Measurements from ENCODE around the gene SPHK2.

The SPHK2 gene

GRCh38 chr19:48635966-48636858, 16.9 kb downstream of the SPHK2 start (continued):
- TF ChIP-seq TRIM28 (IDR thresholded peaks at IDR 0.05; ENCODE audit: borderline replicate concordance, low read length) (no peak), ZNF169 (tag by site-specific recombination; IDR thresholded peaks at IDR 0.05) (no peak), ZNF692 (tag by site-specific recombination; IDR thresholded peaks at IDR 0.05) (no peak), YY1 (tag by site-specific recombination; IDR thresholded peaks at IDR 0.05) (no peak), ZNF362 (tag by site-specific recombination; IDR thresholded peaks at IDR 0.05) (no peak), ZNF211 (tag by site-specific recombination; IDR thresholded peaks at IDR 0.05; ENCODE audit: low read depth) (no peak), ZNF530 (tag by site-specific recombination; IDR thresholded peaks at IDR 0.05; ENCODE audit: low read depth) (no peak), TSHZ1 (tag by site-specific recombination; IDR thresholded peaks at IDR 0.05; ENCODE audit: borderline replicate concordance) (no peak), ZNF473 (tag by site-specific recombination; IDR thresholded peaks at IDR 0.05) (no peak), ZNF335 (tag by site-specific recombination; conservative IDR thresholded peaks at IDR 0.05) (peak; percentile 31; the same call in 1 of the 2 replicates), KLF10 (tag by site-specific recombination; IDR thresholded peaks at IDR 0.05) (0 out of 2 replicates have a peak, but pooled peaks have one; percentile 15), ZNF280C (tag by site-specific recombination; IDR thresholded peaks at IDR 0.05) (no peak), OSR2 (tag by site-specific recombination; IDR thresholded peaks at IDR 0.05) (no peak), ZNF133 (tag by site-specific recombination; IDR thresholded peaks at IDR 0.05) (no peak), SP7 (tag by site-specific recombination; IDR thresholded peaks at IDR 0.05) (no peak), ZNF571 (tag by site-specific recombination; IDR thresholded peaks at IDR 0.05) (no peak), ELK4 (IDR thresholded peaks at IDR 0.05; ENCODE audit: borderline replicate concordance, low read depth, low read length) (no peak), ZNF488 (tag by site-specific recombination; IDR thresholded peaks at IDR 0.05) (no peak), ZNF174 (tag by site-specific recombination; IDR thresholded peaks at IDR 0.05) (no peak), ZIC2 (tag by site-specific recombination; IDR thresholded peaks at IDR 0.05) (peak; percentile 25), ZNF114 (tag by site-specific recombination; IDR thresholded peaks at IDR 0.05) (no peak), ZNF18 (tag by site-specific recombination; IDR thresholded peaks at IDR 0.05) (no peak), ZNF292 (tag by site-specific recombination; IDR thresholded peaks at IDR 0.05; ENCODE audit: borderline replicate concordance, low read depth) (no peak), ZNF776 (tag by site-specific recombination; IDR thresholded peaks at IDR 0.05; ENCODE audit: borderline replicate concordance) (no peak), ZBTB7A (tag by site-specific recombination; IDR thresholded peaks at IDR 0.05; ENCODE audit: low read depth) (no peak), ZSCAN23 (tag by site-specific recombination; IDR thresholded peaks at IDR 0.05) (no peak), SCRT2 (tag by site-specific recombination; IDR thresholded peaks at IDR 0.05) (no peak), ZNF560 (tag by site-specific recombination; IDR thresholded peaks at IDR 0.05; ENCODE audit: borderline replicate concordance) (no peak)

Measured in HEK293 (cell line).